NOMO-1 treated with DMSO at 0.1 percent for 48 hours (cell line): ENCODE data around the gene SLC45A2.
"Not testable (repeated sequence)": the region's sequence is repeated elsewhere in the genome, so short reads cannot be mapped to it uniquely, and the experiment has no call there.

ENCODE experiments used
- DNase-seq: peaks from one replicate; lab custom pipeline; 2025; ENCODE audit not compliant: unreplicated experiment; lab: John Stamatoyannopoulos, UW

SLC45A2 gene

GRCh38 chr5:33929925-33930690 lies 54.4 kb downstream of the SLC45A2 start:
- DNase-seq: no peak

- no peak for DNase-seq
Observed at GRCh38 chr5:33928283-33928682, 56.2 kb downstream of the SLC45A2 start.

- DNase-seq: no peak
Observed at GRCh38 chr5:33927685-33928084, 56.8 kb downstream of the SLC45A2 start.

- no peak for DNase-seq
Observed at GRCh38 chr5:33925278-33925677, 59.2 kb downstream of the SLC45A2 start.

- DNase-seq: no peak
Observed at GRCh38 chr5:33921002-33921401, 63.5 kb downstream of the SLC45A2 start.

GRCh38 chr5:33914844-33915243 lies 69.6 kb downstream of the SLC45A2 start:
- not testable (repeated sequence) for DNase-seq

GRCh38 chr5:33906248-33906647 lies 78.2 kb downstream of the SLC45A2 start:
- not testable (repeated sequence) for DNase-seq

- no peak for DNase-seq
Observed at GRCh38 chr5:33905381-33905780, 79.1 kb downstream of the SLC45A2 start.

GRCh38 chr5:33903118-33903517 lies 81.4 kb downstream of the SLC45A2 start:
- no peak for DNase-seq

GRCh38 chr5:33901156-33901555 lies 83.3 kb downstream of the SLC45A2 start:
- no peak for DNase-seq
